HG03442 (cell line): ENCODE measurements around the gene MC5R.
"Not testable (repeated sequence)": the region's sequence is repeated elsewhere in the genome, so short reads cannot be mapped to it uniquely, and the experiment has no call there.

Experiments
- ATAC-seq: cut with Tn5 transposase; IDR thresholded peaks from one replicate; pipeline ENCODE4 v1.9.1; 2021; ENCODE audit warnings: mild to moderate bottlenecking, moderate library complexity; ENCODE audit not compliant: unreplicated experiment

MC5R gene

DNA sequence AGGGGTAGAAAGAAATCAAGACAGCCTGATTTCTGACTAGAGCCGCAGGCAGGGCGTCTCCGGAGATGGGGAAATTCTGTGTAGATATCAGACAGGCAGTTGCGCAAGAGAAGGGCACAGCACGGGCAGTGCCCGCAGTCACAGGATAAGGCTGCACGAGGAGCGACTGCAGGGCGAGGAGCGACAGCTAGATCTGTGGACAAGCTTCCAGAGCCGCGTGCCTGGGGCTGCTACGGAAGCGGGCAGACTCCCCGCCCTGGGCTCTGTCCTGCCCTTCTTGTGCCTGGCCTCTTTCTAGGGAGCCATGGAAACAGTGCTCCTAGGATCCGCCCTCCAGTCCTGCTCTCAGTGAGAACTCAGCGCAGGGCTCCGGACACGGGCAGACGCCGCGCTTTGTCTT is 12.6 kb downstream of the MC5R start:
- no peak for ATAC-seq

GRCh38 chr18:13849791-13850190 is 25.8 kb downstream of the MC5R start:
- ATAC-seq, result no peak

- not testable (repeated sequence) for ATAC-seq
These were observed 38.9 kb downstream of the MC5R start for GRCh38 chr18:13862898-13863297.

DNA sequence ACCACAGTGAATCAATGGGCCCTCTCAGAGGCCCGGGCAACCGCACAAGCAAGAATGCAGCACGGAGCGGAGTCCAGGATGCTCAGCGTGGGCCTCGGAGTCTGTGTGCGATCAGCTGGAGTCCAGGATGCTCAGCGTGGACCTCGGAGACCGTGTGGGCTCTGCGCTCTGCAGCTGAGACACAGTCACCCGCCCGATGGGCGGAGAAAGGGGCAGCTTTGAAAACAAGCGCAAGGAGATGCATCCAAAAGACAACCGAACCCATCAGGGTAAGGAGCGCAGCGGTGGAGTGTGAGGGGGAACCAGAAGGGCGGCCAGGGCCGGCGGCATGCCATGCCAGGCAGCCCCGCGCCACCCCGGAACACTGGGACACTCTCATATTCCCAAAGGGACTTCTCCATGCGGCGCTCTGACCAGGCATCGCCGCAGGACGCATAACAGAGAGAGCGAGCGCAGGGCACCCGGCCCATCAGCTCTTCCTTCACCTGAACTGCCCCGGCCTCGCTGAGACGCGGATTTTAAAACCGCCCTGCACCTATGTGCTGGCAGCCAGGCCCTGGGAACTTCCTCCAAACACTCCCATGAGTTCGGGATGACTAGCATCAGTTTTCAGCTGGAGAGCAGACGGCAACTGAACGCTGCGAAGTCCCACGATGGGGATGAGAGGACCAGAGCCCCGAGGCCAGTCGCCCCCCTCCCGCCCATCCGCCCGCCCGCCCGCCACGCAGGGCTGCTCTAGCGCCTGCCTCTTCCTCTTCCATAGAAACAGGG is 44.7 kb downstream of the MC5R start:
- ATAC-seq, result no peak

- no peak for ATAC-seq
These were observed 47.8 kb downstream of the MC5R start for GRCh38 chr18:13871701-13872100.

- ATAC-seq, result no peak
These were observed 48.4 kb downstream of the MC5R start for GRCh38 chr18:13872373-13872772.

GRCh38 chr18:13872932-13873331 is 49.0 kb downstream of the MC5R start:
- no peak for ATAC-seq

GRCh38 chr18:13874558-13874957 is 50.6 kb downstream of the MC5R start:
- ATAC-seq, result no peak
